GM19455 (cell line): ENCODE data around the gene DPP6.

Experiments used
- ATAC-seq: cut with Tn5 transposase; IDR thresholded peaks from one replicate; pipeline ENCODE4 v1.9.1; 2021; ENCODE audit not compliant: unreplicated experiment

DPP6 gene

GRCh38 chr7:154440651-154441050 is 388.5 kb downstream of the DPP6 start:
- ATAC-seq: no peak

GRCh38 chr7:154441811-154442210 is 389.6 kb downstream of the DPP6 start:
- ATAC-seq: no peak

GRCh38 chr7:154442939-154443338 is 390.7 kb downstream of the DPP6 start:
- no peak for ATAC-seq

- no peak for ATAC-seq
Measured at GRCh38 chr7:154450451-154450850, 398.3 kb downstream of the DPP6 start.

- no peak for ATAC-seq
Measured at GRCh38 chr7:154451480-154452457, 399.6 kb downstream of the DPP6 start.

GRCh38 chr7:154463794-154464193 is 411.6 kb downstream of the DPP6 start:
- no peak for ATAC-seq

GRCh38 chr7:154469652-154470051 is 417.5 kb downstream of the DPP6 start:
- no peak for ATAC-seq

GRCh38 chr7:154472343-154472742 is 420.1 kb downstream of the DPP6 start:
- no peak for ATAC-seq

GRCh38 chr7:154473360-154473759 is 421.2 kb downstream of the DPP6 start:
- ATAC-seq: no peak

GRCh38 chr7:154474903-154475520 is 422.8 kb downstream of the DPP6 start:
- no peak for ATAC-seq

- ATAC-seq: no peak
Measured at GRCh38 chr7:154475864-154476263, 423.7 kb downstream of the DPP6 start.

- ATAC-seq: no peak
Measured at GRCh38 chr7:154480817-154481216, 428.6 kb downstream of the DPP6 start.

GRCh38 chr7:154482863-154483262 is 430.7 kb downstream of the DPP6 start:
- no peak for ATAC-seq

- no peak for ATAC-seq
Measured at GRCh38 chr7:154484406-154484805, 432.2 kb downstream of the DPP6 start.

- no peak for ATAC-seq
Measured at GRCh38 chr7:154484943-154485342, 432.7 kb downstream of the DPP6 start.

GRCh38 chr7:154489897-154490296 is 437.7 kb downstream of the DPP6 start:
- ATAC-seq: no peak

GRCh38 chr7:154493594-154493993 is 441.4 kb downstream of the DPP6 start:
- no peak for ATAC-seq

- ATAC-seq: no peak
Measured at GRCh38 chr7:154497751-154498150, 445.6 kb downstream of the DPP6 start.

- ATAC-seq: no peak
Measured at GRCh38 chr7:154503962-154504550, 451.9 kb downstream of the DPP6 start.

- no peak for ATAC-seq
Measured at GRCh38 chr7:154504918-154505317, 452.7 kb downstream of the DPP6 start.

GRCh38 chr7:154505362-154505761 is 453.2 kb downstream of the DPP6 start:
- ATAC-seq: no peak

GRCh38 chr7:154509192-154509591 is 457.0 kb downstream of the DPP6 start:
- no peak for ATAC-seq
